ENCODE results near the gene ZNF804B. TPM values are rescaled to one million over a fixed set of nuclear protein-coding genes. Genes with fewer than 3 reads are reported as not detected.

The ZNF804B gene
- total RNA-seq, 2 experiments from 2014 or later = not detected

DNA sequence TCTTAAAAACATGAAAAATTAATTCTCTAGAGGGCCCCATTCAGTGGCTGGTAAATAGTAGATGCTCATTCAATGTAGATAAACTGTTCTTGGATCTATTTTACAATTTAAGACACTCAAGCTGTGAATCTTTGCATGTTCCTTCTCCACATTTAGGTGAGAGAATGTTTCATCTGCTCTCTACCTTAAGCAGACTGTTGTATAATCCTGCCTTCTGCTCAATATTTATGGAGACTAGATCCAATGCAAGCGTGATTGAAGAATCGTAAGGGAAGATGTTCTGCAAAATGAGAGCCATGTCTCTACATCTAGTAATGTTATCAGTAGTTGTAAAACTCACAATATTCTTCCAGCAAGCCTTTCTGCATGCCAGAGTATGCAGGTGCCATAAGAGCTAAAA is 151.0 kb downstream of the ZNF804B start:
- Histone ChIP-seq H3K4me2 (ENCODE audit: low read length) (no peak overlapping the region), H3K9me3 (ENCODE audit: low read length) (no peaks in the 10 kb centered on the region), H2AFZ (ENCODE audit: low read length) (no peak overlapping the region), H3K9me2 (ENCODE audit: insufficient read depth, low read length) (no peaks in the 10 kb centered on the region), H3K4me1 (ENCODE audit: insufficient read depth, low read length, poor library complexity, severe bottlenecking) (no peaks in the 10 kb centered on the region), H3K27ac (ENCODE audit: low read depth, low read length, poor library complexity, severe bottlenecking) (no peak overlapping the region), H3K79me2 (ENCODE audit: insufficient read depth, low read depth, low read length) (no peaks in the 10 kb centered on the region), H4K20me1 (ENCODE audit: insufficient read depth, low read length) (no peaks in the 10 kb centered on the region), H3K36me3 (ENCODE audit: insufficient read depth, low read length) (no peaks in the 10 kb centered on the region), H3K4me3 (ENCODE audit: low read depth, low read length, poor library complexity, severe bottlenecking) (no peak overlapping the region)
- TF ChIP-seq EZH2phosphoT487 (IDR thresholded peaks at IDR 0.05; ENCODE audit: borderline replicate concordance, low read depth, low read length) = no peak
- ChIA-PET POLR2A (no interaction called here), CTCF (ENCODE audit: unreplicated experiment) (no interaction called here)
- BruUV-seq (replicated peaks) = no TSS peak
- intact Hi-C loops (cut with micrococcal nuclease; ENCODE audit: unreplicated experiment) = no loop called here
- no peak for DNase-seq (ENCODE audit: low spot score)

DNA sequence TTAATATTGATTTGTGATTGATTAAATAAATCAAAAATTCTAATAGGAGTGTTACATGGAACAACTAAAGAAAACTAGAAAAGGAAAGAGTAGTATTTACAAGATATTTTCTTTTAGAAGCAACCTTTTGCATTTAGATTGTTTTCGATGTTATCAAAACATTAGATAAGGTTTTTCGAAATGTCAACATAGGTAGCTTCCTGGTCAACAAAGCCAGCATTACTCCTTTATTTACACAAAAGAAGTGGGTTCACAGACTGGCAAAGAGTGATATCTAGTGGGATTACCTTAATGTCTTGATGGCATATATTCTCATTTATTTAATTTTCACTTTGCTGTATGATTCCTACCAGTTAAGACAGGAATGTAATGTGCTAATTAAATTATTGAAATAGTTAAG is 153.4 kb downstream of the ZNF804B start:
- TF ChIP-seq, protein P1, sequence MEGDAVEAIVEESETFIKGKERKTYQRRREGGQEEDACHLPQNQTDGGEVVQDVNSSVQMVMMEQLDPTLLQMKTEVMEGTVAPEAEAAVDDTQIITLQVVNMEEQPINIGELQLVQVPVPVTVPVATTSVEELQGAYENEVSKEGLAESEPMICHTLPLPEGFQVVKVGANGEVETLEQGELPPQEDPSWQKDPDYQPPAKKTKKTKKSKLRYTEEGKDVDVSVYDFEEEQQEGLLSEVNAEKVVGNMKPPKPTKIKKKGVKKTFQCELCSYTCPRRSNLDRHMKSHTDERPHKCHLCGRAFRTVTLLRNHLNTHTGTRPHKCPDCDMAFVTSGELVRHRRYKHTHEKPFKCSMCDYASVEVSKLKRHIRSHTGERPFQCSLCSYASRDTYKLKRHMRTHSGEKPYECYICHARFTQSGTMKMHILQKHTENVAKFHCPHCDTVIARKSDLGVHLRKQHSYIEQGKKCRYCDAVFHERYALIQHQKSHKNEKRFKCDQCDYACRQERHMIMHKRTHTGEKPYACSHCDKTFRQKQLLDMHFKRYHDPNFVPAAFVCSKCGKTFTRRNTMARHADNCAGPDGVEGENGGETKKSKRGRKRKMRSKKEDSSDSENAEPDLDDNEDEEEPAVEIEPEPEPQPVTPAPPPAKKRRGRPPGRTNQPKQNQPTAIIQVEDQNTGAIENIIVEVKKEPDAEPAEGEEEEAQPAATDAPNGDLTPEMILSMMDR (conservative IDR thresholded peaks at IDR 0.05; ENCODE audit: low read length) = no peak
- no peak for TF ChIP-seq EZH2phosphoT487 (IDR thresholded peaks at IDR 0.05; ENCODE audit: borderline replicate concordance, low read depth, low read length)
- Histone ChIP-seq H3K9me2 (ENCODE audit: insufficient read depth, low read length) (no peaks in the 10 kb centered on the region), H3K36me3 (ENCODE audit: insufficient read depth, low read length) (no peaks in the 10 kb centered on the region), H3K4me1 (ENCODE audit: insufficient read depth, low read length, poor library complexity, severe bottlenecking) (no peaks in the 10 kb centered on the region), H3K4me3 (ENCODE audit: low read depth, low read length, poor library complexity, severe bottlenecking) (no peak overlapping the region), H3K9me3 (ENCODE audit: low read length) (no peaks in the 10 kb centered on the region), H3K4me2 (ENCODE audit: low read length) (no peak overlapping the region), H4K20me1 (ENCODE audit: insufficient read depth, low read length) (no peaks in the 10 kb centered on the region), H2AFZ (ENCODE audit: low read length) (no peak overlapping the region), H3K27ac (ENCODE audit: low read depth, low read length, poor library complexity, severe bottlenecking) (no peak overlapping the region), H3K79me2 (ENCODE audit: insufficient read depth, low read depth, low read length) (no peaks in the 10 kb centered on the region)
- CTCF ChIA-PET (ENCODE audit: unreplicated experiment) = no interaction called here
- BruUV-seq (replicated peaks) = no TSS peak
- POLR2A ChIA-PET = no interaction called here
- DNase-seq (ENCODE audit: low spot score) = no peak
- intact Hi-C loops (cut with micrococcal nuclease; ENCODE audit: unreplicated experiment) = no loop called here

DNA sequence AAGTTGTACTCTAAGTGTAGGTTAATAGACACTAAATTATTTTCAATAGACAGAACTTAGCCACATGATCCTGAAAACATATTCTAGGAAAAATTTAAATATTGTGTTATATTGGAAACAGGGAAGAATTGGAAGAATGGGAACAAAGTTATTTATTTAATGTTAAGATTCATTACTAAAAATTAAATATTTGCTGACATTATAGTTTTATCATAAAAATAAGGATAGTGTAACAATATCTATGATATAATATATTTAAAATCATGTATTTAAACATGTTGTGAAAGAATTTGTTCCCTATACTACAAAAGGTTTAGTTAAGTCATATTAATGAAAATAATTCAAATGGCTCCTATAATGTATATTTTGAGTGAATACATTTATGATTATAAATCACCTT is 156.1 kb downstream of the ZNF804B start:
- no peaks in the 10 kb centered on the region for H3K9me3 ChIP-seq (ENCODE audit: low read length)
- TF ChIP-seq, protein P1 (conservative IDR thresholded peaks at IDR 0.05; ENCODE audit: low read length) = no peak
- no peak for TF ChIP-seq EZH2phosphoT487 (IDR thresholded peaks at IDR 0.05; ENCODE audit: borderline replicate concordance, low read depth, low read length)
- no peak overlapping the region for H3K4me3 ChIP-seq (ENCODE audit: low read depth, low read length, poor library complexity, severe bottlenecking)
- ChIA-PET CTCF (ENCODE audit: unreplicated experiment) (no interaction called here), POLR2A (no interaction called here)
- no peaks in the 10 kb centered on the region for H4K20me1 ChIP-seq (ENCODE audit: insufficient read depth, low read length)
- H3K79me2 ChIP-seq (ENCODE audit: insufficient read depth, low read depth, low read length) = no peaks in the 10 kb centered on the region
- no peaks in the 10 kb centered on the region for H3K9me2 ChIP-seq (ENCODE audit: insufficient read depth, low read length)
- H2AFZ ChIP-seq (ENCODE audit: low read length) = no peak overlapping the region
- no peaks in the 10 kb centered on the region for H3K36me3 ChIP-seq (ENCODE audit: insufficient read depth, low read length)
- BruUV-seq (replicated peaks) = no TSS peak
- intact Hi-C loops (cut with micrococcal nuclease; ENCODE audit: unreplicated experiment) = no loop called here
- no peak for DNase-seq (ENCODE audit: low spot score)
- H3K4me2 ChIP-seq (ENCODE audit: low read length) = no peak overlapping the region
- H3K4me1 ChIP-seq (ENCODE audit: insufficient read depth, low read length, poor library complexity, severe bottlenecking) = no peaks in the 10 kb centered on the region
- no peak overlapping the region for H3K27ac ChIP-seq (ENCODE audit: low read depth, low read length, poor library complexity, severe bottlenecking)

Data from OCI-LY7 (cell line).